H1 (cell line): ENCODE results near the gene ABCA5.

Source experiments
- BRCA1 ChIP-seq: IDR thresholded peaks from 2 replicates; pipeline ENCODE4 v1.6.1; 2012; ENCODE audit warnings: low read depth, low read length, improper control_type of control experiment
- CTCF ChIP-seq, 3 experiments: IDR thresholded peaks; 1 replicate in 2 of 3; 2 replicates in 1 of 3; pipeline versions ENCODE4 v1.5.1 to v1.6.1; 2011; ENCODE audit warnings: low read length in 3 of 3, mild to moderate bottlenecking in 3 of 3, inconsistent platforms in 2 of 3, low read depth in 1 of 3, moderate library complexity in 1 of 3; ENCODE audit not compliant: insufficient read depth in 1 of 3; ENCODE audit errors: control extremely low read depth in 1 of 3
- EZH2 ChIP-seq: fragments of 200-600 bp; sonication (generic); IDR thresholded peaks from 2 replicates; pipeline ENCODE4 v1.7.1; 2012; ENCODE audit warnings: low read depth, mild to moderate bottlenecking, moderate library complexity, low read length, inconsistent platforms; ENCODE audit not compliant: severe bottlenecking
- GTF2F1 ChIP-seq: IDR thresholded peaks from 2 replicates; pipeline ENCODE4 v1.6.1; 2012; ENCODE audit warnings: low read depth, low read length, improper control_type of control experiment, borderline replicate concordance
- HDAC6 ChIP-seq: IDR thresholded peaks from one replicate; pipeline ENCODE4 v1.7.1; 2012; ENCODE audit warnings: low read depth, mild to moderate bottlenecking, inconsistent platforms, low read length, moderate library complexity
- JUND ChIP-seq: IDR thresholded peaks from 2 replicates; pipeline ENCODE4 v1.6.1; 2011; ENCODE audit warnings: mild to moderate bottlenecking, improper control_type of control experiment, low read length
- KDM5A ChIP-seq: fragments of 200-600 bp; IDR thresholded peaks from 2 replicates; pipeline ENCODE4 v1.7.1; 2012; ENCODE audit warnings: mild to moderate bottlenecking, low read length, inconsistent platforms, mixed read lengths
- POLR2A ChIP-seq, 2 experiments: IDR thresholded peaks; 1 replicate in 1 of 2; 2 replicates in 1 of 2; pipeline ENCODE4 v1.6.1; 2011; ENCODE audit warnings: low read depth in 2 of 2, low read length in 2 of 2, mild to moderate bottlenecking in 2 of 2; ENCODE audit errors: control extremely low read depth in 1 of 2
- RAD21 ChIP-seq, 2 experiments: IDR thresholded peaks in 1 of 2; conservative IDR thresholded peaks in 1 of 2; 2 replicates each; pipeline ENCODE4 v1.6.1; 2011; ENCODE audit warnings: low read depth in 2 of 2, low read length in 2 of 2, improper control_type of control experiment in 1 of 2, inconsistent platforms in 1 of 2, mild to moderate bottlenecking in 1 of 2, moderate library complexity in 1 of 2
- RFX5 ChIP-seq: IDR thresholded peaks from 2 replicates; pipeline ENCODE4 v1.6.1; 2011; ENCODE audit warnings: low read depth, low read length, improper control_type of control experiment, borderline replicate concordance
- SIN3A ChIP-seq, 2 experiments: IDR thresholded peaks in 1 of 2; conservative IDR thresholded peaks in 1 of 2; 2 replicates each; pipeline ENCODE4 v1.6.1; 2011 to 2012; ENCODE audit warnings: low read length in 2 of 2, improper control_type of control experiment in 1 of 2, low read depth in 1 of 2, mild to moderate bottlenecking in 1 of 2
- SIX5 ChIP-seq: IDR thresholded peaks from 2 replicates; pipeline ENCODE4 v1.6.1; 2011; ENCODE audit warnings: mild to moderate bottlenecking, low read depth, low read length
- SP1 ChIP-seq: IDR thresholded peaks from 2 replicates; pipeline ENCODE4 v1.6.1; 2011; ENCODE audit warnings: low read depth, low read length
- TCF12 ChIP-seq: IDR thresholded peaks from 2 replicates; pipeline ENCODE4 v1.6.1; 2011; ENCODE audit warnings: low read depth, mild to moderate bottlenecking, low read length

GRCh38 chr17:69300222-69300621 is 26.7 kb downstream of the ABCA5 start:
- TF ChIP-seq SIN3A (conservative IDR thresholded peaks at IDR 0.05 in 1 of 2, IDR thresholded peaks at IDR 0.05 in 1 of 2; ENCODE audit: low read depth in 1 of 2, low read length in 2 of 2) (no peak), HDAC6 (no peak), BRCA1 (no peak), RAD21 (IDR thresholded peaks at IDR 0.05 in 1 of 2, conservative IDR thresholded peaks at IDR 0.05 in 1 of 2; ENCODE audit: low read depth in 2 of 2, low read length in 2 of 2) (no peak), SP1 (no peak), TCF12 (no peak), CTCF (IDR thresholded peaks at IDR 0.05; ENCODE audit: control extremely low read depth in 1 of 3, insufficient read depth in 1 of 3, low read depth in 1 of 3, low read length in 3 of 3) (no peak), KDM5A (no peak), GTF2F1 (no peak), EZH2 (no peak), POLR2A (IDR thresholded peaks at IDR 0.05; ENCODE audit: control extremely low read depth in 1 of 2, low read depth in 2 of 2, low read length in 2 of 2) (no peak), SIX5 (no peak), RFX5 (no peak), JUND (no peak)
